GM13977 (cell line): ENCODE measurements around the gene UFSP1.
"Not testable (repeated sequence)": the region's sequence is repeated elsewhere in the genome, so short reads cannot be mapped to it uniquely, and the experiment has no call there.

Experiments used
- DNase-seq: peaks from one replicate; pipeline ENCODE4 v3.0.0; 2012; ENCODE audit warnings: low spot score
- CTCF ChIP-seq: IDR thresholded peaks from 2 replicates; pipeline ENCODE4 v1.5.1; 2012; ENCODE audit warnings: mild to moderate bottlenecking, control low read depth; ENCODE audit not compliant: insufficient read depth; ENCODE audit errors: extremely low read depth, missing control alignments
- in situ Hi-C: fragments of 300-500 bp; cut with MboI; formaldehyde crosslinking; loops from one replicate; pipeline ENCODE4 v1.12.0; 2022; ENCODE audit warnings: low sequenced_read_pairs, low pct_unique_long_range_greater_than_20kb, mixed read lengths, inconsistent platforms; ENCODE audit not compliant: unreplicated experiment

UFSP1 gene

GRCh38 chr7:100856871-100857282, 32.6 kb downstream of the UFSP1 start:
- no peak for TF ChIP-seq CTCF
- in situ Hi-C loops: loop anchor here (10.0 kb wide), 1 partner anchor 152 kb away; the partner anchor contains the start of gene POP7

GRCh38 chr7:100855515-100855914, 34.0 kb downstream of the UFSP1 start:
- in situ Hi-C loops: loop anchor here (10.0 kb wide), 1 partner anchor 151 kb away; the partner anchor contains the start of gene POP7
- no peak for TF ChIP-seq CTCF
- no peak for DNase-seq

More at GRCh38 chr7:100856871-100857282, 32.6 kb downstream of the UFSP1 start:
- DNase-seq: no peak

GRCh38 chr7:100854899-100855298, 34.6 kb downstream of the UFSP1 start:
- in situ Hi-C loops: loop anchor here (10.0 kb wide), 1 partner anchor 150 kb away; the partner anchor contains the start of gene POP7
- DNase-seq: not testable (repeated sequence)

GRCh38 chr7:100854146-100854895, 35.2 kb downstream of the UFSP1 start:
- peak; percentile 20 for DNase-seq
- in situ Hi-C loops: loop anchor here (10.0 kb wide), 1 partner anchor 150 kb away; the partner anchor contains the start of gene POP7
- no peak for TF ChIP-seq CTCF

- in situ Hi-C loops: loop anchor here (10.0 kb wide), 1 partner anchor 147 kb away; the partner anchor contains the start of gene POP7
- peak; percentile 97 for DNase-seq
Measured at GRCh38 chr7:100852048-100852872, 37.3 kb downstream of the UFSP1 start, which contains the start of gene SLC12A9. Gene SLC12A9, plus strand, starts transcription at chr7:100852713. Its CDS starts 1,485 bp downstream, at chr7:100854198.

GRCh38 chr7:100847360-100847759, 42.2 kb downstream of the UFSP1 start:
- TF ChIP-seq CTCF: no peak
- in situ Hi-C loops: no loop called here
- DNase-seq: no peak

More at GRCh38 chr7:100852048-100852872, 37.3 kb downstream of the UFSP1 start, which contains the start of gene SLC12A9:
- TF ChIP-seq CTCF: peak; percentile 96
